PC-9 (cell line): Measurements from ENCODE around the gene ARL6IP5. TPM values are rescaled to one million over a fixed set of nuclear protein-coding genes. Genes with fewer than 3 reads are reported as not detected.
A peak's percentile ranks its signal among the peaks of the same experiment; 100 is the strongest.

ENCODE experiments used
- BruUV-seq: library from RNA; stranded (reverse); fragments of 400-500 nt; replicated peaks from 2 replicates; lab custom pipeline; 2021; lab: Mats Ljungman, UMichigan
- CTCF ChIA-PET: fragments of 300-600 bp; sonication (Branson Sonifier 250); formaldehyde crosslinking; loops from one replicate; lab custom pipeline; 2022; ENCODE audit warnings: antibody characterized with exemption; lab: Charles Lee
- POLR2A ChIA-PET: fragments of 300-600 bp; sonication (Branson Sonifier 250); formaldehyde crosslinking; loops from one replicate; lab custom pipeline; 2022; ENCODE audit warnings: antibody characterized with exemption; ENCODE audit not compliant: unreplicated experiment; lab: Charles Lee
- DNase-seq, 2 experiments: peaks; one replicate each; pipeline versions ENCODE4 v3.0.0 to v3.0.0-alpha.2; 2015 to 2022; ENCODE audit warnings: mixed read lengths in 1 of 2
- H2AFZ ChIP-seq: fragments of 200-600 bp; sonication (generic); 2 replicates; pipeline ENCODE4 v1.8.1; 2017; ENCODE audit warnings: antibody characterized with exemption
- H3F3A ChIP-seq: fragments of 200-600 bp; sonication (generic); 2 replicates; pipeline ENCODE4 v1.8.1; 2017; ENCODE audit warnings: antibody characterized with exemption, mild to moderate bottlenecking, low read depth; ENCODE audit not compliant: insufficient read depth
- H3K27ac ChIP-seq: fragments of 200-600 bp; sonication (generic); 2 replicates; pipeline ENCODE4 v1.6.1; 2016; ENCODE audit warnings: mixed run types
- H3K27me3 ChIP-seq: fragments of 200-600 bp; sonication (generic); 2 replicates; pipeline ENCODE4 v1.6.1; 2016; ENCODE audit warnings: low read depth, mixed run types; ENCODE audit not compliant: insufficient read depth
- H3K36me3 ChIP-seq: fragments of 200-600 bp; sonication (generic); 2 replicates; pipeline ENCODE4 v1.6.1; 2016; ENCODE audit warnings: low read depth, mixed run types
- H3K4me1 ChIP-seq: fragments of 200-600 bp; sonication (generic); replicated peaks from 2 replicates; pipeline ENCODE4 v1.6.1; 2016; ENCODE audit warnings: mixed run types; ENCODE audit not compliant: insufficient read depth
- H3K4me2 ChIP-seq: fragments of 200-600 bp; sonication (generic); 2 replicates; pipeline ENCODE4 v1.6.1; 2017; ENCODE audit warnings: mixed run types
- H3K4me3 ChIP-seq: fragments of 200-600 bp; sonication (generic); 2 replicates; pipeline ENCODE4 v1.6.1; 2016; ENCODE audit warnings: mixed run types
- H3K79me2 ChIP-seq: fragments of 200-600 bp; sonication (generic); 2 replicates; pipeline ENCODE4 v1.6.1; 2017; ENCODE audit warnings: low read depth, mixed run types
- H3K9me2 ChIP-seq: fragments of 200-600 bp; sonication (generic); 2 replicates; pipeline ENCODE4 v1.8.1; 2017; ENCODE audit warnings: mild to moderate bottlenecking; ENCODE audit not compliant: insufficient read depth
- H3K9me3 ChIP-seq: fragments of 200-600 bp; sonication (generic); 2 replicates; pipeline ENCODE4 v1.8.1; 2016; ENCODE audit warnings: low read depth; ENCODE audit not compliant: insufficient read depth
- H4K20me1 ChIP-seq: fragments of 200-600 bp; sonication (generic); 2 replicates; pipeline ENCODE4 v1.8.1; 2017; ENCODE audit not compliant: insufficient read depth
- EZH2 ChIP-seq: fragments of 200-600 bp; sonication (generic); IDR thresholded peaks from 2 replicates; pipeline ENCODE4 v1.8.0; 2017; ENCODE audit warnings: antibody characterized with exemption, low read depth
- intact Hi-C: fragments of 100-400 bp; cut with micrococcal nuclease; formaldehyde crosslinking; loops from one replicate; pipeline ENCODE4 v1.10.0; 2022; ENCODE audit not compliant: unreplicated experiment
- total RNA-seq: library from RNA; stranded (reverse); gene quantifications from 2 replicates; pipeline ENCODE4 v1.2.3, GENCODE V29; 2021
- TF ChIP-seq, protein P1 (sequence below): fragments of 200-600 bp; sonication (generic); conservative IDR thresholded peaks from 2 replicates; pipeline ENCODE4 v1.6.1; 2017; ENCODE audit warnings: mixed run types, antibody characterized with exemption, mild to moderate bottlenecking, moderate library complexity

ARL6IP5 gene
- total RNA-seq, 1 experiment from 2014 or later, result 45.7 TPM

DNA sequence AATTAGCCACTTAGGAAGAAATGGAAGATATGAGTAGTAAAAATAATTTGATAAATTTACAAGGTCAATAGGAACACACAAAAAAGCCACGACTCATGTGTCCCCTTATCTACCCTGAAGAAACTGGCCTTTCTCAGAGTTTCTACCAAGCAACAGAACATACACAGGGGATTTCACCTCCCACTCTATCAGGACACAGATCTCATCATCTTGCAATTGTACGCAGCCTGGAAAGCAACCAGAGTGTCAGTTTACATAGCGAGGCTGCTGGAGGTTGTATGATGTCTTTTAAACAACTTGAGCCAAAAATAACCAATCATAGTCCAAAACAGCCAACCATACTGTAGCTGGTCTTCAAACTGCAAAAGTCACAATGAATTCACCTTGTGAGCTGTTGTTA, 57.4 kb downstream of the ARL6IP5 start:
- ChIA-PET POLR2A (no interaction called here), CTCF (no interaction called here)
- no peaks in the 10 kb centered on the region for H3F3A ChIP-seq
- no peak for TF ChIP-seq EZH2
- TF ChIP-seq, protein P1, sequence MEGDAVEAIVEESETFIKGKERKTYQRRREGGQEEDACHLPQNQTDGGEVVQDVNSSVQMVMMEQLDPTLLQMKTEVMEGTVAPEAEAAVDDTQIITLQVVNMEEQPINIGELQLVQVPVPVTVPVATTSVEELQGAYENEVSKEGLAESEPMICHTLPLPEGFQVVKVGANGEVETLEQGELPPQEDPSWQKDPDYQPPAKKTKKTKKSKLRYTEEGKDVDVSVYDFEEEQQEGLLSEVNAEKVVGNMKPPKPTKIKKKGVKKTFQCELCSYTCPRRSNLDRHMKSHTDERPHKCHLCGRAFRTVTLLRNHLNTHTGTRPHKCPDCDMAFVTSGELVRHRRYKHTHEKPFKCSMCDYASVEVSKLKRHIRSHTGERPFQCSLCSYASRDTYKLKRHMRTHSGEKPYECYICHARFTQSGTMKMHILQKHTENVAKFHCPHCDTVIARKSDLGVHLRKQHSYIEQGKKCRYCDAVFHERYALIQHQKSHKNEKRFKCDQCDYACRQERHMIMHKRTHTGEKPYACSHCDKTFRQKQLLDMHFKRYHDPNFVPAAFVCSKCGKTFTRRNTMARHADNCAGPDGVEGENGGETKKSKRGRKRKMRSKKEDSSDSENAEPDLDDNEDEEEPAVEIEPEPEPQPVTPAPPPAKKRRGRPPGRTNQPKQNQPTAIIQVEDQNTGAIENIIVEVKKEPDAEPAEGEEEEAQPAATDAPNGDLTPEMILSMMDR, result no peak
- no peaks in the 10 kb centered on the region for H3K9me2 ChIP-seq
- no peaks in the 10 kb centered on the region for H3K9me3 ChIP-seq
- peaks cover 25% of the 10 kb centered on the region for H3K4me1 ChIP-seq
- H3K27me3 ChIP-seq, result no peaks in the 10 kb centered on the region
- DNase-seq, result no peak
- H3K4me3 ChIP-seq, result no peak overlapping the region
- no peaks in the 10 kb centered on the region for H3K79me2 ChIP-seq
- H3K27ac ChIP-seq, result no peak overlapping the region
- no TSS peak for BruUV-seq
- H3K4me2 ChIP-seq, result no peak overlapping the region
- H2AFZ ChIP-seq, result no peak overlapping the region
- no peaks in the 10 kb centered on the region for H4K20me1 ChIP-seq
- H3K36me3 ChIP-seq, result no peaks in the 10 kb centered on the region
- intact Hi-C loops, result no loop called here

DNA sequence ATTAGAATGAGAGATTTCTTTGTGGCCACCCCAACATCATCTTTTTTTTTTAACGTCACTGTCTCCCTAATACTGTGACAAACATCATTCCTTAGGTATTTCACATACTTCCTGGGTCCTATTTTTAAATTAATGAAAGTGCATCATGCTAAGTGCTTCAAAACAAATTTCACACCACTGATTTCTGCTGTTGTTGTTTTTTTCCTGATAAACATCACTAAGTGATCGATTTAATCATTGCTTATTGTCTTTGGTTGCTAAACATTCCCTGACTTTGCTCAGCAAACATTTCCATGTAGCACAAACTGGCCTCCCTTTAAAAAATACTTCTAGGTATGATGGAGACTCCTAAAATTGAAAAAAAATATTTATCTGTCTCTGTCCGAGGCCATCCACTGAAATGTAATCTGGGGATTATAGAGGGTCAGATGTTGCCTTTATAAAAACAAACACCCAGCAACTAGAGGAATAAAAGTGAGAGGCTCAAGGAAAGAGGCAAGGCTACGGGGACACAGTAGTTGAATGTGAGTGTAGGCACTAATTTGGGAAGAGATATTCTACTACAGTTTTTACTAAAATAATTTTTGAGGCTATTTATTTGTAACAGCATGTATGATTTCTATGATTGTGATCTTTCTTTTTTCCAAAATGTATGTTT, 58.2 kb downstream of the ARL6IP5 start:
- no peaks in the 10 kb centered on the region for H3K79me2 ChIP-seq
- H3F3A ChIP-seq, result no peaks in the 10 kb centered on the region
- no peaks in the 10 kb centered on the region for H3K27me3 ChIP-seq
- no peak for DNase-seq
- H4K20me1 ChIP-seq, result no peaks in the 10 kb centered on the region
- no peaks in the 10 kb centered on the region for H3K36me3 ChIP-seq
- peak overlapping the region; percentile 73 for H3K27ac ChIP-seq
- no peaks in the 10 kb centered on the region for H3K9me3 ChIP-seq
- peaks cover 25% of the 10 kb centered on the region for H3K4me1 ChIP-seq
- no TSS peak for BruUV-seq
- POLR2A ChIA-PET, result no interaction called here
- no peak overlapping the region for H3K4me3 ChIP-seq
- intact Hi-C loops, result no loop called here
- H2AFZ ChIP-seq, result no peak overlapping the region
- TF ChIP-seq EZH2, result no peak
- TF ChIP-seq, protein P1, result no peak
- no peaks in the 10 kb centered on the region for H3K9me2 ChIP-seq
- no peak overlapping the region; the same call in 1 of the 2 replicates for H3K4me2 ChIP-seq
- CTCF ChIA-PET, result no interaction called here

DNA sequence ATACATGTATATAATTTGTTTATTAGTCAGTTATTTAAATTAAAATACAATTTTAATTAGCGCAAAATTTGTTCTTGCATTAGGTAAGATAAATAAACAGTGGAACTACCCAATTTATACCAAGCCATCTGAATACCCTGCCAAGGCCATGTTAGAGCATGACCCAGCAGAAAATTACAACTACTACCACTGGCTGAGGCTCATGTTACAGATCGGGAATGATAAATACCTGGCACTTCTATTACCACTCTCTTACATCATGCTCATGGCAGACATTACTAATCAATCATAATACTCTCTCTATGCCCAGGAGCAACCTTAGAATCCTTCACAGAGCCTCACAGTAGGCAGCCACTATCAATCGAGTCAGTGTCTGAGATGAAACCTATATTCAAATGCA, 58.9 kb downstream of the ARL6IP5 start:
- Histone ChIP-seq H3K36me3 (no peaks in the 10 kb centered on the region), H3K9me2 (no peaks in the 10 kb centered on the region), H3K4me1 (peaks cover 25% of the 10 kb centered on the region), H3K4me3 (no peak overlapping the region), H3K79me2 (no peaks in the 10 kb centered on the region), H3K9me3 (no peaks in the 10 kb centered on the region), H3K27ac (peak overlapping the region; percentile 73), H3K27me3 (no peaks in the 10 kb centered on the region), H3F3A (no peaks in the 10 kb centered on the region), H4K20me1 (no peaks in the 10 kb centered on the region), H2AFZ (peak overlapping the region; percentile 72), H3K4me2 (peak overlapping the region; percentile 38; the same call in 1 of the 2 replicates)
- ChIA-PET POLR2A (no interaction called here), CTCF (no interaction called here)
- peak; percentile 3 to 75 for DNase-seq
- TF ChIP-seq, protein P1, result no peak
- no peak for TF ChIP-seq EZH2
- no TSS peak for BruUV-seq
- intact Hi-C loops, result no loop called here
